Measurements from ENCODE around the gene KCNS1. TPM values are rescaled to one million over a fixed set of nuclear protein-coding genes. Genes with fewer than 3 reads are reported as not detected.

Gene KCNS1
- total and polyA plus RNA-seq, 2 of the 8 experiments (the other 6 are each of a cell fraction or from before 2014, with no cell fraction given) = 1.4 to 1.8 TPM

- Histone ChIP-seq H3K27me3 (replicated peaks in 1 of 4; ENCODE audit: control insufficient read depth in 3 of 4, extremely low read depth in 1 of 4, insufficient read depth in 3 of 4, low read length in 3 of 4) (no peaks in the 10 kb centered on the region), H2AK5ac (ENCODE audit: low read depth, low read length) (no peak overlapping the region), H2BK5ac (ENCODE audit: low read depth, low read length) (no peak overlapping the region), H2BK20ac (ENCODE audit: low read length) (no peak overlapping the region), H2AFZ (ENCODE audit: low read length) (no peak overlapping the region), H3K18ac (ENCODE audit: extremely low read depth, low read length) (no peak overlapping the region), H3K14ac (ENCODE audit: insufficient read length) (no peak overlapping the region), H2BK120ac (replicated peaks; ENCODE audit: low read depth, low read length) (no peak overlapping the region), H3K4me1 (replicated peaks in 1 of 4; ENCODE audit: control insufficient read depth in 3 of 4, insufficient read depth in 4 of 4, low read length in 3 of 4) (no peaks in the 10 kb centered on the region), H3K27ac (ENCODE audit: low read depth, low read length) (no peak overlapping the region), H4K91ac (replicated peaks; ENCODE audit: insufficient read length, low read length) (no peak overlapping the region), H2BK12ac (ENCODE audit: low read depth, low read length) (no peak overlapping the region), H3K9ac (replicated peaks in 1 of 4; ENCODE audit: extremely low read depth in 1 of 4, low read depth in 3 of 4, low read length in 3 of 4) (no peak overlapping the region), H2BK15ac (ENCODE audit: low read length) (no peak overlapping the region), H3K79me2 (ENCODE audit: control insufficient read depth in 1 of 2, insufficient read depth in 2 of 2, low read length in 2 of 2) (peaks cover 0 to 3% of the 10 kb centered on the region in 2 experiments; a peak in 1 of 4 replicates), H4K5ac (ENCODE audit: insufficient read length, low read depth, low read length) (no peak overlapping the region), H3K36me3 (ENCODE audit: control insufficient read depth in 2 of 4, insufficient read depth in 4 of 4, low read length in 3 of 4) (no peaks in the 10 kb centered on the region), H3K4ac (replicated peaks; ENCODE audit: insufficient read length, low read depth, low read length) (no peak overlapping the region), H3K23me2 (ENCODE audit: low read depth, low read length) (no peaks in the 10 kb centered on the region), H4K8ac (ENCODE audit: extremely low read depth, insufficient read depth, low read length) (no peak overlapping the region), H3K23ac (ENCODE audit: insufficient read length) (no peak overlapping the region), H3K56ac (replicated peaks; ENCODE audit: insufficient read length, low read depth, low read length) (no peak overlapping the region), H3K4me3 (ENCODE audit: extremely low read depth in 1 of 4, insufficient read depth in 2 of 4, low read depth in 3 of 4, low read length in 4 of 4) (no peak overlapping the region), H3K4me2 (ENCODE audit: insufficient read depth in 1 of 2, low read depth in 2 of 2, low read length in 2 of 2) (no peak overlapping the region), H3K79me1 (ENCODE audit: low read depth, low read length) (no peaks in the 10 kb centered on the region), H4K20me1 (replicated peaks in 1 of 2; ENCODE audit: control insufficient read depth in 1 of 2, insufficient read depth in 2 of 2, low read length in 2 of 2) (no peaks in the 10 kb centered on the region), H3K9me3 (ENCODE audit: insufficient read depth in 2 of 2, low read depth in 1 of 2, low read length in 1 of 2) (no peaks in the 10 kb centered on the region)
- ChIA-PET CTCF (ENCODE audit: partially characterized antibody) (no interaction called here), POLR2A (ENCODE audit: partially characterized antibody) (no interaction called here)
- DNase-seq (ENCODE audit: low read depth in 1 of 2, low spot score in 2 of 2) = no peak
- FAIRE-seq = no peak
- WGBS, 2 experiments (ENCODE audit: extremely low coverage in 1 of 2, insufficient coverage in 1 of 2, insufficient read length in 1 of 2, insufficient replicate concordance in 2 of 2, low coverage in 1 of 2, low lambda C conversion rate in 2 of 2, missing lambda C conversion rate in 1 of 2) = 91% methylated on average over 1 of the region's 1 CpG; no CpG with 5 or more reads in 1 of the 2 experiments
- TF ChIP-seq MAFK (IDR thresholded peaks at IDR 0.05; ENCODE audit: low read depth, low read length) (no peak), CHD2 (IDR thresholded peaks at IDR 0.05; ENCODE audit: low read length) (no peak), SUZ12 (IDR thresholded peaks at IDR 0.05; ENCODE audit: low read length) (no peak), TAF1 (IDR thresholded peaks at IDR 0.05; ENCODE audit: low read depth, low read length) (no peak), HDAC6 (IDR thresholded peaks at IDR 0.05; ENCODE audit: low read depth, low read length) (no peak), EP300 (IDR thresholded peaks at IDR 0.05; ENCODE audit: borderline replicate concordance in 1 of 2, low read depth in 2 of 2, low read length in 2 of 2) (no peak), POLR2A (IDR thresholded peaks at IDR 0.05; ENCODE audit: control extremely low read depth in 1 of 2, low read depth in 2 of 2, low read length in 2 of 2) (no peak), CTCF (IDR thresholded peaks at IDR 0.05; ENCODE audit: control extremely low read depth in 1 of 3, insufficient read depth in 1 of 3, low read depth in 1 of 3, low read length in 3 of 3) (no peak)
Observed at GRCh38 chr20:45069261-45069660, 31.7 kb downstream of the KCNS1 start.
